NCI-H146 treated with DMSO at 0.1 percent for 48 hours (cell line): Measurements from ENCODE around the gene DMD.
"Not testable (repeated sequence)": the region's sequence is repeated elsewhere in the genome, so short reads cannot be mapped to it uniquely, and the experiment has no call there.

Experiments
- DNase-seq: peaks from one replicate; lab custom pipeline; 2025; ENCODE audit not compliant: unreplicated experiment; lab: John Stamatoyannopoulos, UW

The DMD gene

DNA sequence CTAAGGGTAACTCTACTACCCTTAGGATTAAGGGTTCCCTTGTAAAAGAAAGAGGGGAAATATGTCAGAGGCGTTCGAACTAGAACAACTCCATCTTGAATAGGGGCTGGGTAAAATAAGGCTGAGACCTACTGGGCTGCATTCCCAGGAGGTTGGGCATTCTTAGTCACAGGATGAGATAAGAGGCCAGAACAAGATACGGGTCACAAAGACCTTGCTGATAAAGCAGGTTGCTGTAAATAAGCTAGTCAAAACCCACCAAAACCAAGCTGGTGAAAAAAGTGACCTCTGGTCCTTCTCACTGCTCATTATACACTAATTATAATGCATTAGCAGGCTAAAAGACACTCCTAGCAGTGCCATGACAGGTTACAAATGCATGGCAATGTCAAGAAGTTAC is 922.0 kb downstream of the DMD start:
- DNase-seq = no peak

DNA sequence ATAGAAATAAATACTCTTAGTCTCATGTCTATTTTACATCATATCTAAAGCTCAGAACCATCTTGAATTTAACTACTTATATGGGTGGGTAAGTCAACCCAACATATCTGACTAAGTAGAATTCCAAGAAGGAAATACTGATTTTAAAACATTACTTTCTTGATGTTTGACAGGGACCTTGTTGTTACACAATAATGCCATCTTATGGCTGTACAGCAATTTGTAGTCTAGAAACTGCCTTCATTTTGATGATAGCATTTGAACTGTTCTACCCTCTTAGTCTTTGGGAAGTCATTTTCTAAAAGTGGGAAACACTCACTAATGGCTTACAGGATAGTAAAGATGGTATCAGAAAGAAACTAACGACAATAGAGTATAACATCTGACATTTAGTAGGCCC is 929.5 kb downstream of the DMD start:
- no peak for DNase-seq

DNA sequence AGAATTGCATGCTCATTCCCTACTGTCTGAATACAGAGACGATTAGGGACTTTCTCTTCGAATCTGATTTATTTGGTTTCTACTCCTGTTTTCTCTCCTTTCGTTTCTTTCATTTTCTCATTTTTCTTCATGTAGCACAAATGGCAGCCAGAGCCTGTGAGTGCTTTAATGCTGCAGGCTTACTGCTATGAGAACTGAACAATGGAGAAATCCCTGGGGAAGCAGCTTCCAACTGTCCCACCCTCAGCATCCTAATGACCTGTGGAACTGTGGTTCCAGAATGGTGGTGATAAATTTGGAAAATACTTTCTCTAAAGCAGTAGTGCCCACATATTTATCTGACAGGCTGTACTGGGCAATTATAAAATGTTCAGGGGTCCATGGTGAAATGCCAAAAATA is 930.4 kb downstream of the DMD start:
- DNase-seq = no peak

DNA sequence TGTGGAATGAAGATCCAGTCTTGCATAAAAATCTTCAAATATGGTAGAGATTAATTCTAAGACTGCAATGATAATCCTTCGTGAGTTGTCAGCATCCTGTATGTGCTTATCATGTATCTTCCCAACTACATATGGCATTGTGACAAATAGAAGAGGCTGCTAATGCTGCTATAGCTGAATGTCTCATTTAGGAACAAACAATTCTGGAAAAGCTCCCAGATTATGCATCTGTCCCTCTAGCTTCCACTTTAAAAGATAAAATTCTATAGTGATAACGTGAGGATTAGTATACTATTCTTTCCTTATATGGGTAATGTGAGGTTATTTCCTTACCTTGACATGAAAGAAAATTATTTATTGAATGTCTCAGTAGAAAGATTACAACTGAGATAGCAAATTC is 930.9 kb downstream of the DMD start:
- no peak for DNase-seq

DNA sequence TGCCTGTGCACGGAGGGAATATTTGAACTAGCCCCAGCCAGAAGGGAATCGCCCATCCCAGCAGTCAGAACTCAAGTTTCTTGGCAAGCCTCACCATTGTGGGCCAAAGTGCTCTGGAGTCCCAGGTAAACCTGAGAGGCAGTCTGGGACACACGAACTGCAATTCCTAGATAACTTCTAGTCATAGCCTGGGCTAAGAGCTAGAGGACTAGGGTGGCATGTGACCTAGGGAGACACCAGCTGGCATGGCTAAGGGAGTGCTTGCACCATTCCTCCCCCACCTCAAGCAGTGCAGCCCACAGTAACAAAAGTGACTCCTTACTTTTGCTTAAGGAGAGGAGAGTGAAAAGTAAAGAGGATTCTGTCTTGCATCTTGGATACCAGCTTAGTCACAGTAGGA is 935.2 kb downstream of the DMD start:
- DNase-seq = no peak

DNA sequence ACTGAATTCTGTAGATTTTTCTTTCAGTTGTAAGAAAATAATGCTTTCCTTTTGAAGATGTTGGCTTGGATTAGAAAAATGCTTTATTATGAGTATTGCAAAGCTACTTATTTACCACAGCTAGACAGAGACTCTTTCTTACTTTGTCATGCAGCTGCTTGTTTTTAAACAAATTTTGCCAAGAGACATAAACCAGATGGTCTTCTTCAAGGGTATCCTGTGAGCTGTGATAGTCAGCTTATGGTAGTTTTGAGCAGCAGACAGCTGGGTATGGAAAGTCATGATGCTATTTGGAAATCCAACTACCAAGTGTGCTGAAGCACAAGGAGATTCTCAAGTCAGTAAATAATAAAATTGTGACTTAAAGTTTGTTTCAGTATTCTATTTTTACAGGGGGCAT is 941.5 kb downstream of the DMD start:
- DNase-seq = no peak

DNA sequence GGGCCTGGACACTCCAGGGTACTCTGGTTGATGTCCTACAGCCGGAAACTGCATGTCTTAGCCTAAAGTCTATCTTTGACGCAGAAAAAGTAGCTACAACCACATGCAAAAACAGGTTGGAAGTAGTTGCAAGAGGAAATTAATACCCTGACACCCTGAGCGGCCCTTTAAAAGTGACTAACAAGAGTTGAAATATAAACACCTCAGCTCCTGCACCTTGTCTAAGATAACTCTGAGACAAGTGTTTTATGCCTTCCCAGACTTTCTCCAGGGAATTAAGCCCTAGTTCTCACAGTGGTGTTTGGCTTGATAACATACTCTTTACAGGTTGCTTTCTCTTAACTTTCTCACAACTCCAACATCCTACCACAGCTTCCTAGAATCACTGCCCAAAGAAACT is 943.1 kb downstream of the DMD start:
- DNase-seq = no peak

DNA sequence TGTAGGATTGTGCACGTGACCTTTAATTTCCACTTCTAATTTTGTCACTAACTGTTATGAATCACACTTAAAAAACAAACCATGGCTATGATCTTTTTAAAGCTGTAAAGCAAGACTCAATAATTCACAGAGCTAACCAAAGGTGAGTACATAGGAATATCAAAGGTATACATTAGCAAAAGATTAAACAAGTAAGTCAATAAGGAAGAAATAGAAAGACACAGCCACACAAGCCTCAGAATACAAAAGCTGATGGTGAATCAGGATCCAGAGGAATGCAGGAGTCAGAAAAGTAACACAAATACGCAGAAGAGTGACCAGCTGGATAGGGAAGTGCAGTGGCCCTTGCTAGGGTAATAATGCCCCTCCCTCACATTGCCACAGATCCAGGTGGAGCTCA is 943.6 kb downstream of the DMD start:
- DNase-seq = no peak

DNA sequence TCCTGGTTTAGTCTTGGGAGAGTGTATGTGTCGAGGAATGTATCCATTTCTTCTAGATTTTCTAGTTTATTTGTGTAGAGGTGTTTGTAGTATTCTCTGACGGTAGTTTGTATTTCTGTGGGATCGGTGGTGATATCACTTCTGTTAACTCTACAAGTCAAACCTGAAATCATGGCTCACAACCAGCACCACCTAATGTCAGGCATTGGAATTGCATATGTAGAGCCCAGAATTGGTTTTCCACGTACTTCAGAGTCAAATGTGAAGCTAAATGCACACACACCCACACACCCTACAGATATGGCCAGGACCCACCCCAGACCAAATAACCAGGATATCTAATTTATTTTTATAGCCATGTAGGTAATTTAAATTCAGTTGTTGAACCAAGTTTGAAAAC is 964.7 kb downstream of the DMD start:
- DNase-seq = not testable (repeated sequence)

DNA sequence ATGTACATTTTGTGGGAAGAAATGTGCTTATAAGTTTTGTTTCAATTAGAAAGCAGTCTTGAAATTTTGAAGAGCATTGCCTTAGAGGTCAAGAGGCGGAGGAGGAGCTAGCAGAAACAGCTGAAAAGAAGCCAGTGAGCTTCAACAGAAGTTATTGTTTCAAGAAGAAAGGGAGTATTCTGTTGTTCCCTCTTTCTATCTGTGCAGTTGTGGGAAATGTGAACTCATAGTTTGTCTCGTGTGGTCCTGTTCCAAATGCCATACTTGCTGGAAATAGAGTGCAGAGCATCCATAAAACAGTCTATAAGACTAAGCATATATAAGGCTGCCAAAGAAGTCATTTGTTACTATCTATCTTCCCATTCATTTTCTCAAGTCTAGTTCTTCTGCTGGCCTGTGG is 1015.7 kb downstream of the DMD start:
- DNase-seq = no peak

DNA sequence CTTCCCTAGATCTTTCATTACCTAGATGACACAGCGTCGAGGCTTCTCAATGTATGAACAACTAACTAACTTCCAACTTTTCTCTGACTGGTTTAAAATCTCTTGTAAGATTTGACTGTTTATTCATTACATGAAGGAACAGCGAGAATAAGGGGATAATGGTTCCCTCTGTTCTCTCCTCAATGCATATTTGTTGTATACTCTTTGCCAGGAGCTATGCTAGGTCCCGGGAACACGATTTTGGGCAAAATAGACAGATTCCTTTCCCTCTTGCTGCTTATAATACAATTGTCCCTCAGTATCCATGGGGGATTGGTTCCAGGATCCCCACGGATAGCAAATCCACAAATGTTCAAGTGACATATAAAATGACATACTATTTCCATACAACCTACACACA is 1020.0 kb downstream of the DMD start:
- no peak for DNase-seq

DNA sequence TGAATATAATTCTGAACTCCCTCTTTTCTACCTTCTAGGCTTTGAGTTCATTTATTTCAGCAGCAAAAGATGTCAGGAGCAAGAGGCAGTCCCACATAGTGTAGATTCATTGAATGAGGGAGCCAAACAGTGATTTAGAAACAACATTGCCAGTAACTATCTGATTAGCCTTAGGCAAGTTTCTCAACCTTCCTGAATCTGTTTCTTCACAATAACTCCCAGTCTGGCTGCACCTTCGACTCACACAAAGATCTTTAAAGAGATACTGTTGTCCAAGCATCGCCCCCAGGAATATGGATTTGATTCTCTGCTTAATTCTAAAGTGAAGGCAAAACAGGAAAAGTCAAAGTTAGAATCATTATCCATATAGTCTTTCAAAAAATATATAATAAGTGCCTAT is 1026.2 kb downstream of the DMD start:
- no peak for DNase-seq

DNA sequence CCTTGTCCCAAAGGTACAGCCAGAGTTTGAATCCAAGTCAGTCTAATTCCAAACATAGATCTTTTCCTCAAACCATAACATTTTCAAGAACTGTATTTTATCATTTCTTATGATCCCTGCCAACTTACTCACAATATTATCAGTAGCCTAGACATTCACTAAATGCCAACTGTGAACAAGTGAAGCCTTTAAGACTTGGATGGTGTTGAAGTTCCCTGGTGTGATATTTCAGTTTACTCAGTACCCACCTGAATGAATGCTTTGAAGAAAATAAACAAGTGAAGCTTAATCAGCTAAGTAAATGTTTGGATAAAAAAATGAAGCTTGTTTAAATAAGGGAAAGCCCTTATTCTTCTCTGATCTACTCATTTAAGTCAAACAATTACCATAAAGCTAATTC is 1028.3 kb downstream of the DMD start:
- no peak for DNase-seq

DNA sequence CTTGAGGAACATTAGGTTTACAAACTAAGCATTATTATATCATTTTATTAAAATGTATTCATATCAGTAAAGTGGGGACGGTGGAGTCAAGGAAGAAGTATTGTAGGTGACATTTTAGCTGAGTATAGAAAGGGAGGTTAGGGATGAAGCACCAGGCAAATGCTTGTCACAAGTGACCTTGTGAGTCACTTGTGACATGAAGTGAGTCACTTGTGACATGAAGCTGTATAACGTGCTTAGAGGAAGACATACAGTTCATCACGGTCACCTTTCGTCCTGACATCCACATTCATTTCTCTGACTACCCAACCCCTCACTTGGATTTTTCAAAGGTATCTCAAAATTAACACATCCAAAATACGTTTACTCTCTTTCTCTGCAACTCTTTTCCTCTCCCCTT is 1034.8 kb downstream of the DMD start:
- no peak for DNase-seq

DNA sequence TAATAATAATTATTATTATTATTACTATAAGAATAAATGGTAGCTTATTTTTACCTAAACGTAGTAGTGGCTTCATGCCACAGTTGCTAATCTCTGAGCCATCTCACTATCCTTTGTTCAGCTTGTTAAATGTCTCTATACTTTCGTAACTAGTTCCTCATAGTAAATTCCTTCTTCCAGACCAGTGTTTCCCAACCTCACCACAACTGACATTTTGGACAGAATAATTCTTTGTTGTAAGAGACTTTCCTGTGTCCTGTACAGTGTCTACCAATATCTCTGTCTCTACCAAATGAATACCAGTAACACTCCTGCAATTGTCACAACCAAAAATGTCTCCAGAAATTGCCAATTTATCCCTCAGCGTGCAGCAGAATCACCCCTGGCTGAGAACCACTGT is 1040.9 kb downstream of the DMD start:
- DNase-seq = no peak

DNA sequence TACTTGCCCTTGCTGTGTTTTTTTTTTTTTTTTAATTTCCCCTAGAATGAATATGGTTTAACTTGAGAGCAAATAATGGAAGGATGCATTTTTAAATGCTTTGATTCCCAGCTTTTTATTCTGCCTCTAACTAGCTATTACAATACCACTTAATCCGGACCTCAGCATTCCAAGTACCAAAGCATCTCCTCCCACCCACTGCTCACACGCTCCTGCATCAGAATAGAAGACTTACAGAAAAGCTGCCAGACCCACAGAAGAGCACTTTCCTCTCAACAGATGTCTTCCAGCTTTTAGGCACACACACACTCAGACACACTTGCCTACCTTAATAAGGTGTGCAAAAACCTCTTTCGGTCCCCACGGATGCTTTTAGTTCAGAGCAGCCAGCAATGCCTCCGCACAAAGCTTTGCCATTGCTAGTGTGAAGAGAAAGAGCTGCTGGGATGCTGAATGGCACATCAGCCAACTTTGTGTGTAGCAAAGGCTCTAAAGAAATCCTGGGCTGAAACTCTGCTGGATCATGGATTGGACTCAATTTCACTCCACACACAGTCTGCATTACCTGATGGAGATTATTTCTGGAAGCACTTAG is 1056.2 kb downstream of the DMD start:
- DNase-seq = no peak

DNA sequence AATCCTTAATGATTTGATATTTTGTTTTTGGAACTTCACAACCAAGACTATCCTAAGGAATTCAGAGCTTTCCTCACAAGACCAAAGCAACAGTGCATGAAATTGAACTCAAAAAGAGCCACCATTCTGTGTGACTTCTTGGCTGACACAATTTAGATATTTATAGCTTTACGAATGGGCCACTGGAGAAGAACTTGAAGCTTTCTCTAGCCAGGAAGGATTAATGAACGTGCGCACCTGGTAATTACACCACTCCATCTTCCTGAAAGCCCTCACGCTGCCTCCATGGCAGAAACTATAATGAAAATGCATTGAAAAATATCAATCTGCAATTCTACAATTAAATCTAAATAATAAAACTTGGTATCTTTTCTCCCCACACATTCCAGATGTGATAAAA is 1057.8 kb downstream of the DMD start:
- no peak for DNase-seq

DNA sequence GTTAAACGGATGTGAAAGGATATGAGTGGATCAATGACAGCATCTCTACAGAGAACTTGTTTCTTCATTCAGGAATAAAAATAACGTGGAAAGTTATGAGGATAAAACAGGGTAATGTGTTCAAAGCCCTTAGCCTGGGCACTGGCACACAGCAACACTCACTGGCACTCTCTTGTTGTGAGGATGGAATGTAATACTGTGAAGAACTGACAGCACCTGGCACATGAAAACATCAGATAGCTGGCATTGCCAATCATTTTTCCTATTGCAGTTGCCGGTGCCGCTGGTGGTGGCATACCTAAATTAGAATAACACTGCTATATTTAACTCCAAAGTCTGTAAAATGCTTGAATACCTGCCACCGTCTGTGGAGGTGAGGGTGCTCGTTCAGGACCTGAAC is 1061.2 kb downstream of the DMD start:
- DNase-seq = no peak

DNA sequence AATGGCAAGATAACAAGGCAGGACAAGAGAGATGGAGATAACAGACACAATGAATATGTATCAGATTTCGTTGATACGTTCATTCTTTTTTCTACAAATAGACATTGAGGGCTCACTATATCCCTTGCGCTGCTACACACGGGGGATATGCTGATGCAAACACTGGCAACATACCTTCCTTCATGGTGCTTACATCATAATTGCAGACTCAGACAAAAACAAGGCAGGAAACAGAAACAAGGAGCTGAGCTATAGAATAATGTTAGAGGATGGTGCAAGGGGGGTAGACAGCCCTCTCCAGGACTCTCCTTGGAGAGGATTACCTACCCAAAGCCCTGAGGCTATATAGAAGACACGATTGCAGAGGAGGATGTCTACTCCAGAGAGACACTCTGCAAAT is 1069.5 kb downstream of the DMD start:
- no peak for DNase-seq

DNA sequence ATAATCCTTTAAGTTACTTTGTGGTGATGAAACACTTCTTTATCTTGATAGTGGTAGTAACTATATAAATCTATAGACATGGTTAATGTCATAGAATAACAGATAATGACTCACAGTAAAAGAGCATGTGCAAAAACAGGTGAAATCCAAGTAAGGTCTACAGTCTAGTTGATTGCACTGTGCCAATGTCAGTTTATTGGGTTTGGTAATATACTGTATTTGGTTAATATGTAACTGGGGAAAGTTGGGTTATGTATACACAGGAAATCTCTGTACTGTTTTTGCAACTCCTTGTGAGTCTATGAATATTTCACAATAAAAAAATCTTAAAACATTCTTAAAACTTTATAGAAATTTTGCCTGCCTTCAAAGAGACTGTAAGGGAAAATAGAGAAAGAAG is 1071.9 kb downstream of the DMD start:
- no peak for DNase-seq

DNA sequence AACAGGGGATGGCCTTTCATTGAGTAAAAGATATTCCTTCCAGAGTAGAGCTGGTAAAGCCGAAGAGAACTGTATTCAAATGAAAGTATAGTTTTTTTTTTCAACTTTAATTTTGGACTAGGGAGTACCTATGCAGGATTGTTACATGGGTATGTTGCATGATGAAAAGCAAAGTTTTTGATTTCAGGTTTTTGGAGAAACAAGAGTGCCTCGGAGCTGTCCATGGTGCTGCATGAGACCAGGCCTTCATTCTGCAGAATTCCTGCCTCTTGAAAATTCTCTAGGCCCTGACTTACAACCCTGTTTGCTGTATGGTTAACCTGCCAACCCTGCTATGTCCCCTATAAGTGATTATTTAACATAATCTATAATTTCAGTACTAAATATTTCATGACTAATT is 1073.8 kb downstream of the DMD start:
- no peak for DNase-seq

DNA sequence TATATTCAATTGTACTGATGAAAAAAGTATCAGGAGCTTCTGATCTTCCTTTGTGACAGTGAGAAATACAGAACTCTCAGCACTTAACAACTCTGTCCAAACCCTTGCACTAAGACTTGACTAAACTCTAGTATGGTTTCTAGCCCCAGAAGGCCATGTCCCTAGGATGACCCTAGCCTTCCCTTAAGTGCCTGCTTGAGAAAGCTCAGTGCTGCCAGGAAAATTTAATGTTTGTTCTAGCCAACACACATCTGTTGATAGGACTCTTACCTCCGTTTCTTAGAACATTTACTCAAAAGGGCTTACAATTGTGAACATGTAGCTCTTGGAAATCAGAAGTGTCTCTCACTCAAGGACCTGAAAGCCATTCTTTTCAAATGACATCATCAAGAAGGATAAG is 1084.4 kb downstream of the DMD start:
- no peak for DNase-seq

DNA sequence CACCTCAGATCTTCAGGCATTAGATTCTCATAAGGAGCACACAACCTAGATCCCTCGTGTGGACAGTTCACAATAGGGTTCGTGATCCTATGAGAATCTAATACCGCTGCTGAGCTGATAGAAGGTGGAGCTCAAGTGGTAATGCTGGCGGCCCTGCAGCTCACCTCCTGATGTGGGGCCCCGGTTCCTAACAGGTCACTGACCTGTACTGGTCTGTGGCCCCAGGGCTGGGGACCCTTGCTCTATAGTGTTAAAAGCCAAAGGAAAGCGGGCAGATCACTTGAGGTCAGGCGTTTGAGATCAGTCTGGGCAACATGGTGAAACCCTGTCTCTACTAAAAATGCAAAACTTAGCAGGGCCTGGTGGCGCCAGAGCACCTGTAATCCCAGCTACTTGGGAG is 1092.5 kb downstream of the DMD start:
- no peak for DNase-seq

DNA sequence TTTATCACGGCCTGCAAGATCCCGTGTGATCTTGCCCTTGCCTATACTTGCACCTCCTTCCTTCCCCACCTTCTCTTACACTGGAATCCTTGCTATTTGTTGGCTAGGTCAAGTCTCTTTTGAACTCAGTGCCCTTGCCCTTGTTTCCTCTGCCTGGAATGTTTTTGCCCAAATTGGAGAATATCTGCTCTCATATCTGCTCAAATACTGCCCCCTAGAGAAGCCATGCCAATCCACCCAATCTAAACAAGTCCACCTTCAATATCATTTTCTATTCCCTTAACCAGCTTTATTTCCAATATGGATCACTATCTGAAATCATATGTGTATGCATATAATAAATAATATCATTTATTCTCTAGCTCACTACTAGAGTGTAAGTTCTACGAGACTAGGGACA is 1095.3 kb downstream of the DMD start:
- DNase-seq = no peak
